DND-41 (cell line): ENCODE results near the gene NXPH1.

Experiments used
- ATAC-seq: fragments of 200-7000 bp; cut with Tn5 transposase; 3 replicates; pipeline ENCODE4 v1.9.1; 2021; ENCODE audit warnings: low read depth; ENCODE audit not compliant: insufficient read depth
- DNase-seq: peaks from one replicate; pipeline ENCODE4 v3.0.0-alpha.2; 2020
- H2AFZ ChIP-seq: 2 replicates; pipeline ENCODE4 v1.6.0; 2012; ENCODE audit warnings: low read depth, low read length
- H3K27ac ChIP-seq: 2 replicates; pipeline ENCODE4 v1.5.1; 2012; ENCODE audit warnings: low read length, inconsistent platforms
- H3K27me3 ChIP-seq: fragments of 200-600 bp; sonication (generic); 2 replicates; pipeline ENCODE4 v1.6.0; 2012; ENCODE audit warnings: low read length, mild to moderate bottlenecking, inconsistent platforms; ENCODE audit not compliant: insufficient read depth, poor library complexity
- H3K36me3 ChIP-seq: 2 replicates; pipeline ENCODE4 v1.5.1; 2012; ENCODE audit warnings: low read length, inconsistent platforms; ENCODE audit not compliant: insufficient read depth
- H3K4me1 ChIP-seq: 2 replicates; pipeline ENCODE4 v1.5.1; 2012; ENCODE audit warnings: mild to moderate bottlenecking, low read length; ENCODE audit not compliant: insufficient read depth
- H3K4me2 ChIP-seq: 2 replicates; pipeline ENCODE4 v1.6.0; 2012; ENCODE audit warnings: mild to moderate bottlenecking, moderate library complexity, low read length, inconsistent platforms; ENCODE audit not compliant: insufficient read depth
- H3K4me3 ChIP-seq, 2 experiments: fragments of 200-600 bp in 1 of 2; shearing (Covaris generic) in 1 of 2; 2 replicates each; pipeline ENCODE4 v1.5.1; 2012 to 2016; ENCODE audit warnings: inconsistent platforms in 2 of 2, low read length in 2 of 2, mild to moderate bottlenecking in 2 of 2, low read depth in 1 of 2, moderate library complexity in 1 of 2
- H3K79me2 ChIP-seq: 2 replicates; pipeline ENCODE4 v1.6.0; 2012; ENCODE audit warnings: low read length, inconsistent platforms; ENCODE audit not compliant: insufficient read depth
- H3K9ac ChIP-seq: 2 replicates; pipeline ENCODE4 v1.6.0; 2012; ENCODE audit warnings: low read depth, mild to moderate bottlenecking, inconsistent platforms, low read length, moderate library complexity
- H3K9me3 ChIP-seq: 2 replicates; pipeline ENCODE4 v1.5.1; 2012; ENCODE audit warnings: low read length, moderate library complexity, mild to moderate bottlenecking, inconsistent platforms; ENCODE audit not compliant: insufficient read depth, severe bottlenecking
- H4K20me1 ChIP-seq: 2 replicates; pipeline ENCODE4 v1.6.0; 2012; ENCODE audit warnings: low read length; ENCODE audit not compliant: insufficient read depth
- CTCF ChIP-seq: IDR thresholded peaks from 2 replicates; pipeline ENCODE4 v1.5.1; 2012; ENCODE audit warnings: borderline replicate concordance, low read length, moderate library complexity, mild to moderate bottlenecking; ENCODE audit not compliant: poor library complexity, severe bottlenecking; ENCODE audit errors: extremely low read depth
- EZH2 ChIP-seq: IDR thresholded peaks from 3 replicates; pipeline ENCODE4 v1.6.1; 2012; ENCODE audit warnings: borderline replicate concordance, low read depth, mild to moderate bottlenecking, moderate library complexity, low read length, inconsistent platforms; ENCODE audit not compliant: severe bottlenecking

The NXPH1 gene

DNA sequence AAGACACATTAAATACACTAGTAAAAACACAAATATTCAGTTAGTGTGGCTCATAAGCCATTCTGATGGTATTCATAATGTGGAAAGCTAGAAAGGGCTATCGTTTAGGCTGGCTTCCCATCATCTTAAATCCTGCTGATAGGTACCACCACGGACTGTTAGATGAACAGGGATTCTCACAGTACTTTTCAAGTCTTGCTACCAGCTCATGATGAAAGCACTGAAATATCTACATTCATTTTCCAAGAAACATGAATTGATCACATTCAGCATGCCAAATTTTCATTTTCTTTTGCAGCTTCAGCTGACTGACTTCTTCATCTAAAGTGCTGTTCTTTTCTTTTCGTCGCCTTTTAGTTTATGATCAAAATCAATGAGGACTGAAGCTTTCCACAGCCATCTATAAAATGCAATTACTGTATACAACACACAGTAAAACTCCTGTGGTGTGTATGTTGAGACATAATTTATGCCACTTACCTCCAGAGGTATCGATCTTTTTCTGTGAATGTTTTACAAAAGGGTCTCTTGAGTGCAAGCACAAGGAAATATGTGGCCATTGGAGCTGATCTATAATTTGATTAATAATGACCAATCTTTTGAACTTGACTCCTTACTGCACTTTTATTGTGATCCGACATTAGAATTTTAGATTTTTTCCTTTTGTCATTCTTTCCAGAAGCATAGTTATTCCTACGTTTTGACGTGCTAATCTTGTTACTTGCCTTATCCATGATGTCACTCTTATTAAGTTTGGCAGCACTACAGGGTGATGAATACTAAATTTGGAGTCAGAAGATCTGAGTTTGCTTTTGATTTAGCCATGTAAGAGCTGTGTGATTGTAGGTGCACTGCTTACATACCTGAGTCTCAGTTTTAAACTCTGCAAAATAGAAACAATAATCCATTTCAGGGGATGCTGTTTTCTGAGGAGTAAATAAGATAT lies 58.4 kb downstream of the NXPH1 start:
- no peaks in the 10 kb centered on the region for H3K79me2 ChIP-seq
- DNase-seq (no peak), ATAC-seq (no peak)
- H3K27me3 ChIP-seq: no peaks in the 10 kb centered on the region
- H2AFZ ChIP-seq: no peak overlapping the region
- H3K9ac ChIP-seq: no peak overlapping the region
- H4K20me1 ChIP-seq: no peaks in the 10 kb centered on the region
- no peaks in the 10 kb centered on the region for H3K9me3 ChIP-seq
- no peaks in the 10 kb centered on the region for H3K36me3 ChIP-seq
- H3K27ac ChIP-seq: no peak overlapping the region
- H3K4me2 ChIP-seq: no peak overlapping the region
- H3K4me3 ChIP-seq: no peak overlapping the region
- no peaks in the 10 kb centered on the region for H3K4me1 ChIP-seq
- no peak for TF ChIP-seq EZH2
- no peak for TF ChIP-seq CTCF

DNA sequence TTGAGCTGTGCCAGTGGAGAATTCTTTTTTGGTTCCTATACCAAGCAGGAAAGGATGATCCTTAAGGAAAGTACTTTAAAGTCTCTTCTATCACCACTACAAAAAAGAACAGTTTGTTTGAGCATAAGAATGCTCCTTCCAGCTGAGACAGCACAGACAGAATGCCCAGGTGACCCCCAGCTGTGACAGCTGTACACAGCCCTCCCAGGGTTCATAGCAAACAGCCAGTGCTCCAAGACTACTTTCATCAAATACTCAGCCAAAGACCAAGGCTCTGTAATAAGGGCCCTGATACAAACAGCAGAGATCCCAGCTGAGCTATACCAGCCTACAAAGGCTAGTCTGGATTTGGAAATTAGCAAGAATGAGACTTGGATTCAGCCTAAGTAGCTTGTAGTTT lies 65.7 kb downstream of the NXPH1 start:
- no peaks in the 10 kb centered on the region for H4K20me1 ChIP-seq
- H3K27me3 ChIP-seq: no peaks in the 10 kb centered on the region
- ATAC-seq (no peak), DNase-seq (no peak)
- H3K9me3 ChIP-seq: no peaks in the 10 kb centered on the region
- H3K4me2 ChIP-seq: no peak overlapping the region
- H3K27ac ChIP-seq: no peak overlapping the region
- no peak overlapping the region for H2AFZ ChIP-seq
- no peak overlapping the region for H3K9ac ChIP-seq
- H3K36me3 ChIP-seq: no peaks in the 10 kb centered on the region
- H3K4me3 ChIP-seq: no peak overlapping the region
- TF ChIP-seq CTCF (no peak), EZH2 (no peak)
- no peaks in the 10 kb centered on the region for H3K4me1 ChIP-seq
- H3K79me2 ChIP-seq: no peaks in the 10 kb centered on the region

DNA sequence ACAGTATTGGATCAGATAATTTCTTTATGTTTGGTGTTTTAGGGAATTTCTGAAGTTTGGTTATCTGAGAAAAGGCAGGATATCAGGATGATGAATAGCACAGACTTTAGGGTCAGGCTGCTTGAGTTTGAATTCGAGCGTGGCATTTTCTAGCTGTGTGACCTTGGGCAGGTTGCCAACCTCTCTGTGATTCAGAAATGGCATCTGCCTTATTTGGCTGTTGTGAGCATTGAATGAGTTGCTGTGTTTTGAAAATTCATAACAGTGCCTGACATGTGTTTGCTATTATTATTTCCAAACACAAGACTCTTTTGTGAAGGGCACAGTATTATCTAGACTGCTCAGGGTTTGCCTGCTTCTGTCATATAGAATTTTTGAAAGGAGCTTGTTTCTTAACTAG lies 66.9 kb downstream of the NXPH1 start:
- no peak for TF ChIP-seq CTCF
- no peak for TF ChIP-seq EZH2
- Histone ChIP-seq H3K9me3 (no peaks in the 10 kb centered on the region), H3K27me3 (no peaks in the 10 kb centered on the region), H3K4me1 (no peaks in the 10 kb centered on the region), H3K36me3 (no peaks in the 10 kb centered on the region), H4K20me1 (no peaks in the 10 kb centered on the region), H3K4me2 (no peak overlapping the region), H3K27ac (no peak overlapping the region), H3K79me2 (no peaks in the 10 kb centered on the region), H3K9ac (no peak overlapping the region), H2AFZ (no peak overlapping the region), H3K4me3 (no peak overlapping the region)
- no peak for ATAC-seq
- DNase-seq: no peak
